Naive thymus-derived CD4-positive, alpha-beta T cell (primary cell): Measurements from ENCODE around the gene PARD3B. TPM values are rescaled to one million over a fixed set of nuclear protein-coding genes. Genes with fewer than 3 reads are reported as not detected.

Experiments used
- ATAC-seq: fragments of 150-1000 bp; cut with Tn5 transposase; 2 replicates; pipeline ENCODE4 v1.10.0; 2021; ENCODE audit warnings: mild to moderate bottlenecking, moderate library complexity
- CTCF ChIA-PET: fragments of 350-600 bp; sonication (Branson Sonifier 250); formaldehyde crosslinking; loops from one replicate; lab custom pipeline; 2021; ENCODE audit warnings: antibody characterized with exemption; lab: Charles Lee
- POLR2A ChIA-PET: fragments of 350-600 bp; sonication (Branson Sonifier 250); formaldehyde crosslinking; loops from one replicate; lab custom pipeline; 2021; ENCODE audit warnings: antibody characterized with exemption, inconsistent platforms; lab: Charles Lee
- DNase-seq, 9 donors: peaks; one replicate each; pipeline versions ENCODE4 v3.0.0 to v3.0.0-alpha.2; 2020 to 2022; ENCODE audit warnings: mixed read lengths in 1 of 9
- H3K27ac ChIP-seq: one replicate; pipeline ENCODE4 v1.7.0; 2013; ENCODE audit warnings: mild to moderate bottlenecking, low read depth, low read length, moderate library complexity
- H3K27me3 ChIP-seq, 2 donors: one replicate each; pipeline ENCODE4 v1.7.0; 2013; ENCODE audit warnings: low read length in 2 of 2, mild to moderate bottlenecking in 2 of 2, moderate library complexity in 2 of 2; ENCODE audit not compliant: control insufficient read depth in 2 of 2, insufficient read depth in 2 of 2
- H3K36me3 ChIP-seq, 3 experiments: 1 replicate in 2 of 3; 2 replicates in 1 of 3; pipeline ENCODE4 v1.7.0; 2013; ENCODE audit warnings: low read length in 3 of 3, mild to moderate bottlenecking in 3 of 3, moderate library complexity in 1 of 3; ENCODE audit not compliant: insufficient read depth in 3 of 3, control insufficient read depth in 2 of 3
- H3K4me1 ChIP-seq, 2 donors: one replicate each; pipeline ENCODE4 v1.7.0; 2013; ENCODE audit warnings: low read length in 2 of 2, mild to moderate bottlenecking in 2 of 2, moderate library complexity in 1 of 2; ENCODE audit not compliant: control insufficient read depth in 2 of 2, insufficient read depth in 2 of 2
- H3K4me3 ChIP-seq: 2 replicates; pipeline ENCODE4 v1.7.0; 2013; ENCODE audit warnings: mild to moderate bottlenecking, low read length
- H3K9me3 ChIP-seq, 3 experiments: 1 replicate in 2 of 3; 2 replicates in 1 of 3; pipeline ENCODE4 v1.7.0; 2013; ENCODE audit warnings: low read length in 3 of 3; ENCODE audit not compliant: control insufficient read depth in 2 of 3
- H3K27ac Mint-ChIP-seq, 9 donors: one replicate each; pipeline ENCODE4 v1.8.0; 2020 to 2022; ENCODE audit warnings: mixed read lengths in 9 of 9, mild to moderate bottlenecking in 8 of 9, moderate library complexity in 5 of 9, inconsistent platforms in 2 of 9
- H3K27me3 Mint-ChIP-seq, 5 donors: one replicate each; pipeline ENCODE4 v1.8.0; 2021 to 2022; ENCODE audit warnings: mixed read lengths in 5 of 5, mild to moderate bottlenecking in 1 of 5
- H3K36me3 Mint-ChIP-seq, 5 donors: one replicate each; pipeline ENCODE4 v1.8.0; 2020 to 2022; ENCODE audit warnings: mixed read lengths in 5 of 5, mild to moderate bottlenecking in 3 of 5, inconsistent platforms in 1 of 5
- H3K4me1 Mint-ChIP-seq, 7 donors: one replicate each; pipeline ENCODE4 v1.8.0; 2020 to 2022; ENCODE audit warnings: mixed read lengths in 7 of 7, mild to moderate bottlenecking in 3 of 7, inconsistent platforms in 1 of 7
- H3K4me3 Mint-ChIP-seq, 10 donors: one replicate each; pipeline ENCODE4 v1.8.0; 2020 to 2022; ENCODE audit warnings: mild to moderate bottlenecking in 10 of 10, mixed read lengths in 10 of 10, moderate library complexity in 6 of 10, inconsistent platforms in 2 of 10
- H3K9me3 Mint-ChIP-seq, 11 donors: one replicate each; pipeline ENCODE4 v1.8.0; 2020 to 2022; ENCODE audit warnings: mixed read lengths in 11 of 11, mild to moderate bottlenecking in 4 of 11, inconsistent platforms in 1 of 11, moderate library complexity in 1 of 11
- intact Hi-C, 2 donors: fragments of 100-400 bp; cut with micrococcal nuclease; formaldehyde crosslinking; loops; one replicate each; pipeline ENCODE4 v1.15.1; 2023
- polyA plus RNA-seq, 2 donors: library from polyadenylated mRNA; unstranded; fragments of 300-500 nt; fragmentation: Illumina TruSeq; gene quantifications; one replicate each; pipeline ENCODE4 v1.2.3, GENCODE V29; 2021
- total RNA-seq, 6 experiments: library from RNA in 5 of 6; stranded (reverse) in 5 of 6; gene quantifications; 1 replicate in 5 of 6; 2 replicates in 1 of 6; pipeline ENCODE4 v1.2.3 and lab custom pipeline; 2021 to 2026

The PARD3B gene
- total and polyA plus RNA-seq, 7 experiments from 2014 or later: 0.22 to 4.0 (median 0.87) TPM

DNA sequence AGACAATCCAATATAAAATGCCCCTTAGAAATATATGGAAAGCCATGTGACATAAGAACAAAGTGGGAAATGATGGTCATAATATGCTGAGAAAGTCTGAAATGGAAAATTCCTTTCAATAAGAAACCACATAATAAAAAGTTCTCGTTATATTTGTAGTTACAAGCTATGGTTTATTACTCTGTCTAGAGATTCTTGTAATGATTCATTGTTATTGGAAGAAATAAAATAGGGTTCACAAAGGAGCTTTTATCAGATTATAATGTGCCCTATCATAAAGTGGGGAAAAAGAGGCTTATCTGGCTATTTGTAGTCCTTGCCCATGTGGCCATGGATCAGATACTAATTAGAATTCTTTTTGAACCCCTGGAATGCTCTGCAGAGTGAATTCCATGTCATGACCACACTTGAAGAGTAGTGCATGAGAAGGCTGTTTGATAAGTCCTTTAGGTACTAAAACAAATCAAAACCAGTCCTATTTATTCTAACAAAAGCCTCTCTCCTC lies 716.3 kb downstream of the PARD3B start:
- no peaks in the 10 kb centered on the region for H3K27me3 ChIP-seq
- peaks cover 0 to 2% (median 0%) of the 10 kb centered on the region in 7 donors for H3K4me1 Mint-ChIP-seq
- no peak overlapping the region for H3K4me3 Mint-ChIP-seq
- H3K9me3 Mint-ChIP-seq: peaks cover 0 to 12% (median 0%) of the 10 kb centered on the region in 11 donors
- H3K27me3 Mint-ChIP-seq: peaks cover 0 to 34% (median 2%) of the 10 kb centered on the region in 5 donors
- H3K27ac ChIP-seq: no peak overlapping the region
- no peak overlapping the region for H3K4me3 ChIP-seq
- H3K9me3 ChIP-seq: no peaks in the 10 kb centered on the region
- no peaks in the 10 kb centered on the region for H3K4me1 ChIP-seq
- CTCF ChIA-PET: no interaction called here
- no peaks in the 10 kb centered on the region for H3K36me3 Mint-ChIP-seq
- no peaks in the 10 kb centered on the region for H3K36me3 ChIP-seq
- no peak overlapping the region for H3K27ac Mint-ChIP-seq
- POLR2A ChIA-PET: no interaction called here
- ATAC-seq: no peak
- intact Hi-C loops: loop anchor here in 1 of 2 donors (10.0 kb wide), 1 partner anchor 183 kb away; no protein-coding TSS in a partner anchor
- no peak for DNase-seq

DNA sequence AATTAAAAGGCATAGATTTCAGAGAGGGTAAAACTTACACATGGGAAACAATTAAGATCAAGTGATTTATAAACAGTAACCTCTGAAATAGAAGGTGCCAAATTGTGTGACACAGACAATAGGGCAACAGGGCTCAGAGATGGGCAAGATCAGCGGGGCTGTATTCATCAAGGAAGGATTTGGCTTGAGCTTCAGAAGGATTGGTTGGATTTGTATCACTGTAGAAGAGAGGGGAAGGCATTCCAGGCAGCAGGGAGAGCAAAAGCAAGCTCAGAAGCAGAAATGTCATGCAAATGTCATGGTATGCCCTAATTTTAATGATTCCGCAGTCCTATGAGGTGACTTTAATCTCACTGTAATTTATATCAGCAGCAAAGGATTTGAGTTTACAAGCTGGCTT lies 722.0 kb downstream of the PARD3B start:
- Histone ChIP-seq H3K27ac (no peak overlapping the region), H3K4me3 (no peak overlapping the region), H3K9me3 (no peaks in the 10 kb centered on the region), H3K36me3 (no peaks in the 10 kb centered on the region), H3K4me1 (no peaks in the 10 kb centered on the region), H3K27me3 (no peaks in the 10 kb centered on the region)
- Mint-ChIP-seq H3K27ac (no peak overlapping the region), H3K4me1 (peaks cover 0 to 4% (median 0%) of the 10 kb centered on the region in 7 donors), H3K36me3 (no peaks in the 10 kb centered on the region), H3K9me3 (peaks cover 0 to 12% (median 2%) of the 10 kb centered on the region in 11 donors), H3K27me3 (peaks cover 0 to 45% (median 6%) of the 10 kb centered on the region in 5 donors), H3K4me3 (no peak overlapping the region)
- DNase-seq: no peak
- POLR2A ChIA-PET: no interaction called here
- CTCF ChIA-PET: no interaction called here
- intact Hi-C loops: loop anchor here in 1 of 2 donors (10.0 kb wide), 1 partner anchor 177 kb away; no protein-coding TSS in a partner anchor
- ATAC-seq: no peak

DNA sequence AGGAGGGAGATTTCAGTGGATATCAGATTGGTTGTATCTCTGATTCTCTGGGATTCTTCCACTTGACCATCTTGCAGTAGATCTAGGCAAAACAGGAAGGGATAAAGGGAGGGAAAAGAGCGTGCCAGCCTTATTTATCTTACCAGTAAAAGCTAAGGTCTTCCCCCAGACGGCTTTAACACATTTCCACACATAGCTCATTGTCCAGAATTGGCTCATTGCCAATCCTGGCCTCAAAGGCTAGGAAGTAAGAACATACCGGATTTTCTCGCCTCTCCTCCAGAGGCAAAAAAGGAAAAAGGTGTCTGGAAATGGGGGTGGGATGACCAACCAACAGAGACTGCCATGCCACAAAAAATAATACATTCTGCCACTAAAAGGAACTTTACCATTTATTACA lies 725.4 kb downstream of the PARD3B start:
- intact Hi-C loops: no loop called here
- no peak overlapping the region for H3K27ac Mint-ChIP-seq
- H3K4me3 Mint-ChIP-seq: no peak overlapping the region
- no peaks in the 10 kb centered on the region for H3K36me3 ChIP-seq
- H3K9me3 ChIP-seq: no peaks in the 10 kb centered on the region
- peaks cover 0 to 4% (median 0%) of the 10 kb centered on the region in 7 donors for H3K4me1 Mint-ChIP-seq
- DNase-seq (no peak), ATAC-seq (no peak)
- peaks cover 0 to 44% (median 5%) of the 10 kb centered on the region in 5 donors for H3K27me3 Mint-ChIP-seq
- CTCF ChIA-PET: no interaction called here
- H3K9me3 Mint-ChIP-seq: peaks cover 0 to 4% (median 0%) of the 10 kb centered on the region in 11 donors
- H3K36me3 Mint-ChIP-seq: no peaks in the 10 kb centered on the region
- POLR2A ChIA-PET: no interaction called here
- H3K27me3 ChIP-seq: no peaks in the 10 kb centered on the region
- H3K4me3 ChIP-seq: no peak overlapping the region
- H3K27ac ChIP-seq: no peak overlapping the region
- H3K4me1 ChIP-seq: no peaks in the 10 kb centered on the region

- no peaks in the 10 kb centered on the region for H3K36me3 ChIP-seq
- ChIA-PET POLR2A (no interaction called here), CTCF (no interaction called here)
- intact Hi-C loops: no loop called here
- Mint-ChIP-seq H3K4me3 (no peak overlapping the region), H3K4me1 (no peaks in the 10 kb centered on the region), H3K9me3 (peaks cover 0 to 7% (median 0%) of the 10 kb centered on the region in 11 donors), H3K27ac (no peak overlapping the region), H3K36me3 (peaks cover 0 to 5% (median 0%) of the 10 kb centered on the region in 5 donors), H3K27me3 (peaks cover 0 to 48% (median 1%) of the 10 kb centered on the region in 5 donors)
- H3K27ac ChIP-seq: no peak overlapping the region
- no peak for DNase-seq
- H3K27me3 ChIP-seq: no peaks in the 10 kb centered on the region
- H3K4me3 ChIP-seq: no peak overlapping the region
- no peak for ATAC-seq
- no peaks in the 10 kb centered on the region for H3K4me1 ChIP-seq
- no peaks in the 10 kb centered on the region for H3K9me3 ChIP-seq
These were observed 727.9 kb downstream of the PARD3B start for GRCh38 chr2:205273148-205273547.

GRCh38 chr2:205273627-205274026 lies 728.4 kb downstream of the PARD3B start:
- ChIA-PET CTCF (no interaction called here), POLR2A (no interaction called here)
- Histone ChIP-seq H3K4me1 (no peaks in the 10 kb centered on the region), H3K27ac (no peak overlapping the region), H3K27me3 (no peaks in the 10 kb centered on the region), H3K36me3 (no peaks in the 10 kb centered on the region), H3K4me3 (no peak overlapping the region), H3K9me3 (no peaks in the 10 kb centered on the region)
- peaks cover 0 to 5% (median 0%) of the 10 kb centered on the region in 5 donors for H3K36me3 Mint-ChIP-seq
- no peaks in the 10 kb centered on the region for H3K4me1 Mint-ChIP-seq
- H3K9me3 Mint-ChIP-seq: peaks cover 0 to 7% (median 0%) of the 10 kb centered on the region in 11 donors
- peaks cover 0 to 45% (median 3%) of the 10 kb centered on the region in 5 donors for H3K27me3 Mint-ChIP-seq
- ATAC-seq (no peak), DNase-seq (no peak)
- H3K27ac Mint-ChIP-seq: no peak overlapping the region
- H3K4me3 Mint-ChIP-seq: no peak overlapping the region
- intact Hi-C loops: no loop called here

DNA sequence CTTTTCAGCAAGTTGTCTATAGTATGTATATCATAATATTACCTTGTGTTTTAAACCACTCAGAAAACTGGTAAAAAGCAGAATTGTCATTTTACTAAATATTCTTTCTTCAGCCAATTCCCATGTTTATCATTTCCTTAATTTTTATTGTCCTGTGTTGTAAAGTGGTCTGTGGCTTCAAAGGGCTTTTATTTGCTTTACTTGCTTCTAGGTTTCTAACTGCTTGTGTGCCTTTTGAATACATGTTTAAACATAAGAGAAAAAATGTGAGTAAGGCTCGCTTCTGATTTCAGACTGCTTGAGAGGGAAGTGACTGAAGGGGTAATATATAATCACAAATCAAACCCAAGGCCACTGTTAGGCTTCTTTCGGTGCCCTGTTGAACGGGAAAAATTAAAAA lies 729.5 kb downstream of the PARD3B start:
- Histone ChIP-seq H3K36me3 (no peaks in the 10 kb centered on the region), H3K27me3 (no peaks in the 10 kb centered on the region), H3K27ac (no peak overlapping the region), H3K9me3 (no peaks in the 10 kb centered on the region), H3K4me1 (no peaks in the 10 kb centered on the region), H3K4me3 (no peak overlapping the region)
- ATAC-seq (no peak), DNase-seq (no peak)
- ChIA-PET POLR2A (no interaction called here), CTCF (no interaction called here)
- no peaks in the 10 kb centered on the region for H3K4me1 Mint-ChIP-seq
- peaks cover 0 to 48% (median 3%) of the 10 kb centered on the region in 5 donors for H3K27me3 Mint-ChIP-seq
- H3K36me3 Mint-ChIP-seq: peaks cover 0 to 5% (median 0%) of the 10 kb centered on the region in 5 donors
- H3K4me3 Mint-ChIP-seq: no peak overlapping the region
- H3K27ac Mint-ChIP-seq: no peak overlapping the region
- H3K9me3 Mint-ChIP-seq: peaks cover 0 to 7% (median 0%) of the 10 kb centered on the region in 11 donors
- intact Hi-C loops: no loop called here
